Astrocyte of the spinal cord (primary cell): ENCODE results near the gene HPS6.
"Not testable (repeated sequence)": the region's sequence is repeated elsewhere in the genome, so short reads cannot be mapped to it uniquely, and the experiment has no call there.

Experiments
- DNase-seq: peaks from one replicate; pipeline ENCODE4 v3.0.0; 2011; ENCODE audit warnings: low read depth, low spot score
- H3K4me3 ChIP-seq: 2 replicates; pipeline ENCODE4 v1.5.1; 2011; ENCODE audit warnings: low read depth, mild to moderate bottlenecking, low read length, moderate library complexity
- in situ Hi-C: cut with HindIII; loops from 2 replicates; pipeline ENCODE4 v1.10.0; 2017; ENCODE audit warnings: low sequenced_read_pairs
- TF ChIP-seq, protein P1 (sequence below): IDR thresholded peaks from 2 replicates; pipeline ENCODE4 v1.5.1; 2012; ENCODE audit warnings: low read depth, mild to moderate bottlenecking, low read length, inconsistent platforms

The HPS6 gene

DNA sequence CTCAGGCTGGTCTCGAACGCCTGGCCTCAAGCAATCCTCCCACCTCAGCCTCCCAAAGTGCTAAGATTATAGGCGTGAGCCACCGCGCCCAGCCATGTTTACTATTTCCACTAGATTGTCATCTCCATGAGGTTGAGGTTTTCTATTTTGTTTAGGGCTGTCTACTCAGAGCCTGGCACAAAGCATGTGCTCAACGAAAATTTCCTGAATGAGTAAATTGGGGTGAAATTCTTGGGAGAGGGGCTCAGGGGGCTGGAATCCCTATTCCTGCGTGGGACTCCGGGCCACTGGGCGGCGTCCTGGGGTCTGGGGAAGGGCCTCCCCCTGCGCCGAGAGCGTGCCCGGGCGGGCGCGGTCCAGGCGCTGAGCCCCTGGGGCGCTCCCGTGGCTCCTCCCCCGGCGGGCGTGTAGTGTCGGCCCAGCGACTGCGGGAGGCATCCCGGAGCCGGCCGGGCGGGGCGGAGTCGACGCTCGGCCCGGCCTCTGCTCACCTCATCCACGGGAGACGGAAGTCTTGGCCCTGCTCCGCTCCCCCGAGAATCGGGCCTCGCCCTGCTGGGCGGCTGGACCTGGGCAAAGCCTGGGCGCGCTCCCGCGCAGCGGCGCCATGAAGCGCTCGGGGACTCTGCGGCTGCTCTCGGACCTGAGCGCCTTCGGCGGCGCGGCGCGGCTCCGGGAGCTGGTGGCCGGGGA, at the start of gene HPS6:
HPS6 (plus strand) TSS at position 482 of the 693 bp plus-strand sequence; CDS start at position 608, 126 bp downstream.
- peak; percentile 90 for DNase-seq
- peak within 1 kb of the TSS; percentile 58 for H3K4me3 ChIP-seq
- TF ChIP-seq, protein P1, sequence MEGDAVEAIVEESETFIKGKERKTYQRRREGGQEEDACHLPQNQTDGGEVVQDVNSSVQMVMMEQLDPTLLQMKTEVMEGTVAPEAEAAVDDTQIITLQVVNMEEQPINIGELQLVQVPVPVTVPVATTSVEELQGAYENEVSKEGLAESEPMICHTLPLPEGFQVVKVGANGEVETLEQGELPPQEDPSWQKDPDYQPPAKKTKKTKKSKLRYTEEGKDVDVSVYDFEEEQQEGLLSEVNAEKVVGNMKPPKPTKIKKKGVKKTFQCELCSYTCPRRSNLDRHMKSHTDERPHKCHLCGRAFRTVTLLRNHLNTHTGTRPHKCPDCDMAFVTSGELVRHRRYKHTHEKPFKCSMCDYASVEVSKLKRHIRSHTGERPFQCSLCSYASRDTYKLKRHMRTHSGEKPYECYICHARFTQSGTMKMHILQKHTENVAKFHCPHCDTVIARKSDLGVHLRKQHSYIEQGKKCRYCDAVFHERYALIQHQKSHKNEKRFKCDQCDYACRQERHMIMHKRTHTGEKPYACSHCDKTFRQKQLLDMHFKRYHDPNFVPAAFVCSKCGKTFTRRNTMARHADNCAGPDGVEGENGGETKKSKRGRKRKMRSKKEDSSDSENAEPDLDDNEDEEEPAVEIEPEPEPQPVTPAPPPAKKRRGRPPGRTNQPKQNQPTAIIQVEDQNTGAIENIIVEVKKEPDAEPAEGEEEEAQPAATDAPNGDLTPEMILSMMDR = no peak
- in situ Hi-C loops = no loop called here

GRCh38 chr10:102016416-102016815, 48.7 kb upstream of the HPS6 start:
- in situ Hi-C loops = no loop called here
- no peak for DNase-seq
- TF ChIP-seq, protein P1 = no peak
- no peak overlapping the region for H3K4me3 ChIP-seq

DNA sequence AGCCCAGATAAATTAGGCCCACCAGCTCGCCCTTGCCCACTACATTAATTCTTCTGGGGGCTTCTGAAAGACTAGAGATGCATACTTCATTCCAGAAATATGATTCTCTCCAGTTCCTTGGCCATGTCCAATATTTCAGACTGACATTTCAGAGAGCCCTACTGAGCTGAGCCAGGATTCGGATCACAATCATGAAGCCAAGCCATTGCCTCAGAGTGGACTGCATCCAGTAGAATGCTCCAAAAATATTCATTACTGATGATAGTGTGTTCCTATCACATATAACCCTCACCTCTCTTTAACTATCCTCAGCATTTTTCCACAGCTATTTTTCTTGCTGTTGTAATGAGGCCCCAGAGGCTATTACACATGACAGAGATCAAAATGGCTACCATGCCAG, 47.9 kb upstream of the HPS6 start:
- in situ Hi-C loops = no loop called here

GRCh38 chr10:102020938-102021337, 44.2 kb upstream of the HPS6 start:
- no peak for DNase-seq
- in situ Hi-C loops = no loop called here
- no peak overlapping the region for H3K4me3 ChIP-seq
- TF ChIP-seq, protein P1 = no peak

More for the DNA sequence above, 47.9 kb upstream of the HPS6 start:
- no peak for DNase-seq
- TF ChIP-seq, protein P1 = no peak
- no peak overlapping the region for H3K4me3 ChIP-seq

DNA sequence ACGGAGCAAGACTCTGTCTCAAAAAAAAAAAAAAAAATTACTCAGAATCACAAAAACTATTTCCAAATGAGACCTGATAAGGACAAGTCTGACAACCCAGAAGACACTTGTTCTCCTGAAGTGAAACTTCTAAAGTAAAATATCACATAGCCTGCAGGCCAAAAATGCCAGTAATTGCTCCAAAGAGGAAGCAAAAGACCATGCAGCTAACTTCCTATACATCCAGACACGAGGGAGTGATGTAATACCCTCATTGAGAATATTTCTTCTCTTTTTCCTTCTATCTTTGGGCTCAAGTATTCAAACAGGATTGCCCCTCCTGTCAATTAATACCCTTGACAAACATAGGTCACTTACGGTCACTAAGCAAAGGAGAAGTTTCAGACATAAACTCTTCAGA, 40.4 kb upstream of the HPS6 start:
- no peak overlapping the region for H3K4me3 ChIP-seq
- in situ Hi-C loops = no loop called here
- DNase-seq = no peak
- TF ChIP-seq, protein P1 = no peak

- no peak overlapping the region for H3K4me3 ChIP-seq
- DNase-seq = no peak
- in situ Hi-C loops = no loop called here
- TF ChIP-seq, protein P1 = no peak
Observed at GRCh38 chr10:102027261-102027660, 37.9 kb upstream of the HPS6 start.

DNA sequence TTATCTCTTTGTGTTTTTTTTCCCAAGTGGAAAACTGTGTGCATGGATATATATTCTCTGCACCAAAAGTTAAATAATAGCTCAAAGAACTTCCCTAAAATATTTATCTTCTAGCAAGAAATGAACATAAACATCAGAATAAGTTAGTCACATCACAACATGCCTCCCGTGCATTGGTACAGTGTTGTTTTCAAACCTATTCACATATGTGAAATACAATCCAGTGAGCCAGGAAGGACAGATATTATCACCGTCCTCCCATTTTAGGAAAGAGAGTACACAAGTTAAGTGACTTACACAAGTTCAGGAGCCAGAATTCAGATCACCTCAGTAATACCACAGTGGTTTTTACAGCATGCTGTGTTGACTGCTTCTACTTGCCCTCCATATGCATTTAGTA, 31.4 kb upstream of the HPS6 start:
- TF ChIP-seq, protein P1 = no peak
- no peak overlapping the region for H3K4me3 ChIP-seq
- DNase-seq = no peak
- in situ Hi-C loops = no loop called here

GRCh38 chr10:102035807-102036206, 29.3 kb upstream of the HPS6 start:
- H3K4me3 ChIP-seq, DNase-seq, in situ Hi-C loops: not testable (repeated sequence)
